Activated CD4-positive, alpha-beta T cell treated with anti-CD3 and anti-CD28 coated beads, Interleukin-2, amount 50 U/mL, for 16 hours (primary cell): ENCODE data around the gene BRCA2.

ENCODE experiments used
- DNase-seq: peaks from one replicate; pipeline ENCODE4 v3.0.0-alpha.2; 2020

BRCA2 gene

DNA sequence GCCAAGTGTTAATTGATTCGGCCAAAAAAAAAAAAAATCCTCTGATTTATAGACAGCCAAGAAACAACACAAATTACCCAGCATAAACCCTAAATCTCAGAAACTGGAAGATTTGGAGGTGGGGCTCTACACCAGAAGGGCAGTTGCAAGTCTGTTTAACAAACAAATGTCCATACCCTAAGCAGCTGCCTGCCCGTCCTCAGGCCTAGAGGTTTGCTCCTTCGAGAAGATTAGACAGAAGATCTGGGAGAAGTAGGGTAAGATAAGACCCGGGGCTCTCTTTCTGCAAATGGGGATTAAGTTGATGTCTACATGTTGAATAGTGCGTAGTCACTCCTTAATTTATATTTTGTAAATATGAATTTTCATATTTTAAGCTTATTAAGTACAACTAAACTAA is 116.1 kb downstream of the BRCA2 start:
- no peak for DNase-seq

GRCh38 chr13:32432856-32433255 is 117.5 kb downstream of the BRCA2 start:
- DNase-seq: no peak

DNA sequence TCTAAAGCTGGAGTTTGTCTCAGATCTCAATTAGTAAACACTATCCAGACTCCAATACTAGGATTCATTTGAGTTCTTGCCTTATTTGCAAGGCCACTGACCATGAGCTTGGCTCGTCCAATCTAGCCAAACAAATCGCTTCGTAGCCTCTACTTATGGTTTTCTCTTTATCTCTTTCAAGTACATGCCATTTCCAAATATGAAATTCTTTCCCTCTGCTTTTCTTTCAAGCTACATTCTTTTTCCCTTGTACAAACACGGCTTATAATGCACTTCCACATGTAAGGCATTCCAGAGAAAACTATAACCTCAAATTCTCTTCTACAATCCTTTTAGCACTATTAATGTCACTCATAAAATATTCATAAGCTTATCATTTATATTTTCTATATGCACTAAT is 123.6 kb downstream of the BRCA2 start:
- DNase-seq: no peak

DNA sequence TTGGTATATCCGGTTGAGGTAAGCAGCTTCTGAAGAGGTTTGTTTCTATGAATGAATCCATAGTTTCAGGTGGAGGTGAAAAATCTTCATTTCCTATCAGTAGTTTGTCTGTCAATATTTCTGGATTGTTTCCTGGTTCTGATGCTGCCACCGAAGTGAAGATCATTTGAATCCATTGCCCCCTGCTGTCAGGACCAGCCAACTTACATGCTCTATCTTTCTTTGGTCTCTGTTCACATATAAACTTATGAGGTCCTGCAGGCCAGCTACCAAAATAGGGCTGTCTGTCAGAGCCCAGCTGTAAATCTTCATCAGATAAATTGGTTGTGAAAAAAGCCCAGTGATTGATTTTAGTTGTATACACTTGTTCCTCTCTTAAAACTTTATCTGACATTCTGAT is 127.8 kb downstream of the BRCA2 start:
- no peak for DNase-seq

DNA sequence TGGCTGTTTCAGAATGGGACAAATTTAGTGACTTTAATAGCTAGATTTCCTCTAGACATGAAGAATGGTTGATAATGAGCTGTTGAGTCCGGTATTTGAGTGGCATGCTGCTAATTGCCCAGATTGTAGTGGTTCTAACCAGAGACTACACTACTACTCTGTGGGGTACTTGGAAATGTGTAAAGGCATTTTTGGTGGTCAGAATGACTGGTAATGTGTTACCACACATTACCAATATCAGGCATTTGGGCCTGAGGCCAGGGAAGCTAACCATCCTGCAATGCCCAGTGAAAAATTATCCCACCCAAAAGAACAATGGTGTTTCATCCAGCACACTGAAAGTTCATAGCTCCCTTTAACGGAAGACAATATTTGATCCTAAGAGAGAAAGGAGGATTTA is 130.2 kb downstream of the BRCA2 start:
- no peak for DNase-seq

DNA sequence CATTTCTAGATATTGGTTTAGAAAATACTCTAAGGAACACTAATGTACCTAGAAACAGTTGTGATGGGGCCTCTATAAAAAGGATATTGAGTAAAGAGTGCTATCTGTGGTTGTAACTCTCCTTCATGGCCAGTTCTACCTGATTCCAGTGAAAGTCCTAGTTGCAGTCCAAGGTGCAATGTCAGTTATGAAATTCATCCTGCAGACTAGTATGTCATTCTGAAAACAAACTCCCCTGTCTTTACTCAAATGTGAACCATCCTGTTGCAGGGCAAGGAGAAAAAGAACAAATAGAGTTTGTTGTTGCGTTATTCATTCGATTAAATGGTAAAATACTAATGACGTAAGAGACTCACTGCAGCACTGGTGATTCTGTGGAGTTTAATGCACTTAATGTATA is 130.9 kb downstream of the BRCA2 start:
- DNase-seq: no peak

DNA sequence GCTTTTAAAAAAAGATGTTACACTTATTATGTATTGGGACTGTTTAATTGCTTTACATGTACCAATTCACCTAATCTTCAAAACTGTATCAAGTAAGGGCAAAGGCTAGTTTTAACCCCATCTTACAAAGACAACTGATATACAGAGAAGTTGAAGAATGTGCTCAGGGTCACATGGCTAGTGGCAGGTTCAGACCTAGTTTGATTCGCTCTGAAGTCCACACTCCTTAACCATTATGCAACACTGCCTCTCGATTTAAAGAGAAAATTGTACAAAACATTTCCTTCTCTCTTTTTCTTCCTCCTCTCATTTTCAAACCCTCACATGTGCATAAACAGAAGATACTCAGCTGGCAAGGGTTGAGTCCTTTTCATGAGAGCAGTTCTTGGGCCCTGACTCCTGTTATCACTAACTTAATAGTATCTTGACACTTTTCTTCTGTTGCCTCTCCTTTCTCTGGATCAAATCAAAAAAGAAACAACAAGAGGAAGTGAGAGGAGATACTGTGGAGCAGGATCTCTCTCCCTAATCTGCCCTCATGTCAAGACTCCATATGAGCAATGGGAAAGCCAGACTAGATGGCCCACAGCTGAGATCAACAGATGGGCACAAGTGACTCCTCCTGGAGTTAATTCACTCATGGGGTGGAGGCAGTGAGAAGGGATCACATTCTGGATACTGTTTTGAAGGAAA is 131.6 kb downstream of the BRCA2 start:
- no peak for DNase-seq

DNA sequence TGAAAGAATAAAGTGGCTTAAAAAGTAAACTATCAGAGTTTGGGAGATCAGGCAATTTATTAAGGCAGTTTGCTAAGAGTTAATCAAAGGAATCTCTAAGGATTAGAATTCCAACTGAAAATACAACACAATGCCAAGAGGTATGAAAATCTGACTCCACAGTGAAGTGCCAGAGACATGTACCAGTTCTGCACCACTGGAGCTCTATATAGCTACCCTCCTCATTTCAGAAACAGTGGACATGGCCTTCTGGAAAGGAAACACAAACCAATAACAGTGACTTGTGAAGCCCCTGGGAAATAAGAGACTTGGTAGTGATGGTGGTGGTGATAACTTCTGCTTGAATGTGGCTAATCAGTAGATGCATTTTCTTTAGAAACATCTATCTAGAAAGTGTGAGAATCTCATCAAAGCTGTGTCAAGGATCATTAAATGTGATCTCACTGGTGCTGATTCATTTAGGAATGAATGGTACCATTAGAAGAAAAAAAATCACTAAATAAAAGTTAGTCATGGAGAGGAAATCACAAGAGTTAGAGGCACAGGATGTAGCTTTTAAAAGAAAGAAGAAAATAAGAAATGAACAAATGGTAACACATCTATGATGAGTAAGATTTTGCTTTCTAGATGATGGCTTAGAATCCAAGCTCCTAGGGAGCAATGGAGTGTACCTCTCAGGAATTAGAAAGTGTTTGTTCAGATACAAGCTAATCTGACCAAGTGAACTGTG is 132.8 kb downstream of the BRCA2 start:
- peak; percentile 53 for DNase-seq

GRCh38 chr13:32448972-32449371 is 133.7 kb downstream of the BRCA2 start:
- no peak for DNase-seq
